Thoracic aorta (tissue), 2 donors: Measurements from ENCODE around the gene VEZT. TPM values are rescaled to one million over a fixed set of nuclear protein-coding genes. Genes with fewer than 3 reads are reported as not detected.

ENCODE experiments used
- ATAC-seq: fragments of 150-250 bp; one replicate; pipeline ENCODE4 v1.8.0; 2017; ENCODE audit warnings: low read depth; ENCODE audit not compliant: insufficient number of reproducible peaks, low FRiP score
- DNase-seq: peaks from one replicate; pipeline ENCODE4 v3.0.0-alpha.2; 2020; ENCODE audit warnings: low spot score
- H3K27ac ChIP-seq, 2 donors: fragments of 200-600 bp; sonication (generic); 1 replicate in 1 of 2; 2 replicates in 1 of 2; pipeline ENCODE4 v1.5.1; 2016; ENCODE audit warnings: mild to moderate bottlenecking in 2 of 2, moderate library complexity in 2 of 2
- H3K27me3 ChIP-seq: fragments of 200-600 bp; sonication (generic); replicated peaks from 2 replicates; pipeline ENCODE4 v1.6.0; 2016; ENCODE audit warnings: mild to moderate bottlenecking; ENCODE audit not compliant: insufficient read depth
- H3K36me3 ChIP-seq: fragments of 200-600 bp; sonication (generic); one replicate; pipeline ENCODE4 v1.5.1; 2016
- H3K4me1 ChIP-seq, 2 donors: fragments of 200-600 bp; sonication (generic); 1 replicate in 1 of 2; 2 replicates in 1 of 2; pipeline versions ENCODE4 v1.5.1 to v1.6.0; 2016; ENCODE audit warnings: low read depth in 2 of 2, mild to moderate bottlenecking in 1 of 2; ENCODE audit not compliant: control insufficient read depth in 1 of 2
- H3K4me3 ChIP-seq: fragments of 200-600 bp; sonication (generic); 2 replicates; pipeline ENCODE4 v1.5.1; 2016; ENCODE audit warnings: mild to moderate bottlenecking
- H3K9me3 ChIP-seq: fragments of 200-600 bp; sonication (generic); 2 replicates; pipeline ENCODE4 v1.5.1; 2016
- CTCF ChIP-seq: fragments of 200-600 bp; sonication (generic); IDR thresholded peaks from one replicate; pipeline ENCODE4 v1.5.1; 2019; ENCODE audit warnings: antibody characterized with exemption
- total RNA-seq, 2 donors: library from RNA; depleted of rRNA; stranded (reverse); fragments of >200 nt; gene quantifications; one replicate each; pipeline versions ENCODE4 v1.1.0 to v1.2.3, GENCODE V29; 2016

The VEZT gene
- total RNA-seq, 2 donors from 2014 or later: 58.3 to 149 TPM

DNA sequence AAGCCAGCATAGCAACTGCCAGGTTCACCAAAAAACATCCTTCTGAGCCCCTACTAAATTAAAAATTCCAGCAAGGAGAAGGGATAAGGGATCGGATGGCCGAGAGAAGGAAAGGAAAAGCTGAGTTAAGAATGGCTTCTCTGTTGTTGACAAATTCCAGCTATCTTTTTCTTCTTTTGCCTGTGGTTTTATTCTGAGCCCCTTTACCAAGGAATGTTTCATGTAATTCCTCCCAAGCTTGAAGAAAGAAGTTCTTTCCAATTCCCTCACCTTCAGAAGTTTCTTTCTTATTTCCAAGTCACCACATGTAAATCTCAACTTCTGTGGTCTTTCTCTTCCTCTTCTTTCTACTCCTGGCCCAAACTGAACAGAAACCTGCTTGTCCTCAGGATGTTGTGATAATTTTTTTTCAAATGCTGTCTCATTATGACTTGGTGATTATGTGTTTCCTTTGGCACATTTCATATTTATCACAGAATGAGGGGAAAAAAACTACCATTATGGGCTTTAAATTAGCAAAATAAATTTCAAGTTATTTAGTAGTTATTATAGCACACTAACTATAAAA is 40.3 kb upstream of the VEZT start:
- H3K27me3 ChIP-seq: no peaks in the 10 kb centered on the region
- ATAC-seq: no peak
- no peak for TF ChIP-seq CTCF
- no peak overlapping the region for H3K4me3 ChIP-seq
- DNase-seq: no peak
- peaks cover 5 to 10% of the 10 kb centered on the region in 2 donors for H3K4me1 ChIP-seq
- H3K27ac ChIP-seq: no peak overlapping the region
- H3K9me3 ChIP-seq: no peaks in the 10 kb centered on the region
- H3K36me3 ChIP-seq: no peaks in the 10 kb centered on the region

GRCh38 chr12:95178136-95178535 is 39.5 kb upstream of the VEZT start:
- ATAC-seq: no peak
- H3K4me3 ChIP-seq: no peak overlapping the region
- no peak for TF ChIP-seq CTCF

GRCh38 chr12:95179011-95179410 is 38.6 kb upstream of the VEZT start:
- no peaks in the 10 kb centered on the region for H3K9me3 ChIP-seq
- no peak overlapping the region for H3K4me3 ChIP-seq
- H3K27me3 ChIP-seq: no peaks in the 10 kb centered on the region
- no peak for ATAC-seq
- no peak for DNase-seq
- no peaks in the 10 kb centered on the region for H3K36me3 ChIP-seq
- TF ChIP-seq CTCF: no peak
- H3K4me1 ChIP-seq: no peaks in the 10 kb centered on the region
- no peak overlapping the region for H3K27ac ChIP-seq

More at GRCh38 chr12:95178136-95178535, 39.5 kb upstream of the VEZT start:
- H3K36me3 ChIP-seq: no peaks in the 10 kb centered on the region
- no peak overlapping the region for H3K27ac ChIP-seq
- no peaks in the 10 kb centered on the region for H3K9me3 ChIP-seq
- no peaks in the 10 kb centered on the region for H3K27me3 ChIP-seq
- DNase-seq: no peak
- peaks cover 5 to 9% of the 10 kb centered on the region in 2 donors for H3K4me1 ChIP-seq

GRCh38 chr12:95181103-95181502 is 36.5 kb upstream of the VEZT start:
- Histone ChIP-seq H3K27ac (no peak overlapping the region), H3K9me3 (no peaks in the 10 kb centered on the region), H3K27me3 (no peaks in the 10 kb centered on the region), H3K4me3 (no peak overlapping the region), H3K4me1 (no peaks in the 10 kb centered on the region), H3K36me3 (no peaks in the 10 kb centered on the region)
- no peak for DNase-seq
- ATAC-seq: no peak
- TF ChIP-seq CTCF: no peak

DNA sequence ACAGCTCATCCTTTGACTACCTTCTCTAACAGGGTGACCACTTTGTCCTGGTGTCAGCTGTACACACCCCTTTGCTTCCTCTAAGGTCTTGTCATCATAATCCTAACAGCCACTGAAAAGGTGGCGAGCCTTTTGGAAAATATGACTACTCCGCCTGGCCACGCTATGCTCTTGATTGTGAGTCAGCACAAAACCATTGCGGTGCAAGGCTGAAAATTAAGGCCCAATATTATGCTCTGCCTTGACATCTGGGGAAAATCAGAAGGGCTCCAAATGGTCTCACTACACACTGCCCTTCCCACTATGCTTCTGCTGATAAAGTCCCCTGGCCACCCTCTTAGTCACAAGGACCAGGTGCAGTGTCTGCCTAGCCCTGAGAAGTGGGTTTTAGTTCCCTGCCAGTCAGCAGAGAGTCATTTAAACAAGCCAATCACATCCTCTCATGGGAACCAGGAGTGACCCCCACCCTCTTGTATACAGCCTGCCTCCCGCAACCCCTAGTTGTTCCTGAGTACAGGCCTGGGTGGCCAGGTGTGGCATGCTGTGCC is 34.7 kb upstream of the VEZT start:
- H3K4me3 ChIP-seq: no peak overlapping the region
- no peaks in the 10 kb centered on the region for H3K36me3 ChIP-seq
- no peak for DNase-seq
- H3K9me3 ChIP-seq: no peaks in the 10 kb centered on the region
- H3K27me3 ChIP-seq: no peaks in the 10 kb centered on the region
- H3K27ac ChIP-seq: no peak overlapping the region
- H3K4me1 ChIP-seq: no peaks in the 10 kb centered on the region
- ATAC-seq: no peak
- no peak for TF ChIP-seq CTCF
